ENCODE results near the gene ZNF593.

ZNF593 gene

GRCh38 chr1:26153966-26154532 is 15.7 kb upstream of the ZNF593 start:
- TF ChIP-seq CTCF (IDR thresholded peaks at IDR 0.05; ENCODE audit: borderline replicate concordance, insufficient read depth, low read depth, low read length) = no peak
- no peak overlapping the region for H3K4me3 ChIP-seq (ENCODE audit: low read depth, low read length)

- no peak overlapping the region for H3K4me3 ChIP-seq (ENCODE audit: low read depth, low read length)
- TF ChIP-seq CTCF (IDR thresholded peaks at IDR 0.05; ENCODE audit: borderline replicate concordance, insufficient read depth, low read depth, low read length) = no peak
Measured at GRCh38 chr1:26154750-26155149, 15.0 kb upstream of the ZNF593 start.

- TF ChIP-seq CTCF (IDR thresholded peaks at IDR 0.05; ENCODE audit: borderline replicate concordance, insufficient read depth, low read depth, low read length) = no peak
- no peak overlapping the region for H3K4me3 ChIP-seq (ENCODE audit: low read depth, low read length)
Measured at GRCh38 chr1:26155370-26156284, 14.1 kb upstream of the ZNF593 start.

- TF ChIP-seq CTCF (IDR thresholded peaks at IDR 0.05; ENCODE audit: borderline replicate concordance, insufficient read depth, low read depth, low read length) = no peak
- H3K4me3 ChIP-seq (ENCODE audit: low read depth, low read length) = no peak overlapping the region
Measured at GRCh38 chr1:26156285-26157038, 13.2 kb upstream of the ZNF593 start.

GRCh38 chr1:26158271-26158907 is 11.3 kb upstream of the ZNF593 start:
- TF ChIP-seq CTCF (IDR thresholded peaks at IDR 0.05; ENCODE audit: borderline replicate concordance, insufficient read depth, low read depth, low read length) = no peak
- H3K4me3 ChIP-seq (ENCODE audit: low read depth, low read length) = no peak overlapping the region

- no peak within 1 kb of the TSS for H3K4me3 ChIP-seq (ENCODE audit: low read depth, low read length)
- no peak for TF ChIP-seq CTCF (IDR thresholded peaks at IDR 0.05; ENCODE audit: borderline replicate concordance, insufficient read depth, low read depth, low read length)
Measured at GRCh38 chr1:26158908-26159742, 10.6 kb upstream of the ZNF593 start, which contains the start of gene FAM110D. FAM110D (plus strand) TSS chr1:26159079; CDS start chr1:26161292, 2,213 bp downstream.
